ENCODE measurements around the gene SEM1. TPM values are rescaled to one million over a fixed set of nuclear protein-coding genes. Genes with fewer than 3 reads are reported as not detected.

Gene SEM1
- total and polyA plus RNA-seq, 9 of the 15 experiments (the other 6 are each of a cell fraction or from before 2014, with no cell fraction given), result 74.7 to 938 (median 454) TPM

- TF ChIP-seq, protein P1, sequence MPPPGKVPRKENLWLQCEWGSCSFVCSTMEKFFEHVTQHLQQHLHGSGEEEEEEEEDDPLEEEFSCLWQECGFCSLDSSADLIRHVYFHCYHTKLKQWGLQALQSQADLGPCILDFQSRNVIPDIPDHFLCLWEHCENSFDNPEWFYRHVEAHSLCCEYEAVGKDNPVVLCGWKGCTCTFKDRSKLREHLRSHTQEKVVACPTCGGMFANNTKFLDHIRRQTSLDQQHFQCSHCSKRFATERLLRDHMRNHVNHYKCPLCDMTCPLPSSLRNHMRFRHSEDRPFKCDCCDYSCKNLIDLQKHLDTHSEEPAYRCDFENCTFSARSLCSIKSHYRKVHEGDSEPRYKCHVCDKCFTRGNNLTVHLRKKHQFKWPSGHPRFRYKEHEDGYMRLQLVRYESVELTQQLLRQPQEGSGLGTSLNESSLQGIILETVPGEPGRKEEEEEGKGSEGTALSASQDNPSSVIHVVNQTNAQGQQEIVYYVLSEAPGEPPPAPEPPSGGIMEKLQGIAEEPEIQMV (tag; conservative IDR thresholded peaks at IDR 0.05; ENCODE audit: low read depth), result no peak
- no peak for TF ChIP-seq HOXB6 (CRISPR knock-in tag; IDR thresholded peaks at IDR 0.05; ENCODE audit: borderline replicate concordance)
- TF ChIP-seq HIVEP1 (CRISPR knock-in tag; IDR thresholded peaks at IDR 0.05), result no peak
- no peak for TF ChIP-seq ETV6 (IDR thresholded peaks at IDR 0.05; ENCODE audit: borderline replicate concordance in 1 of 2, low read depth in 2 of 2, low read length in 1 of 2)
- TF ChIP-seq ETV6 (CRISPR knock-in tag; IDR thresholded peaks at IDR 0.05; ENCODE audit: borderline replicate concordance), result no peak
Measured at GRCh38 chr7:96667026-96667425, 42.6 kb downstream of the SEM1 start (continued).

DNA sequence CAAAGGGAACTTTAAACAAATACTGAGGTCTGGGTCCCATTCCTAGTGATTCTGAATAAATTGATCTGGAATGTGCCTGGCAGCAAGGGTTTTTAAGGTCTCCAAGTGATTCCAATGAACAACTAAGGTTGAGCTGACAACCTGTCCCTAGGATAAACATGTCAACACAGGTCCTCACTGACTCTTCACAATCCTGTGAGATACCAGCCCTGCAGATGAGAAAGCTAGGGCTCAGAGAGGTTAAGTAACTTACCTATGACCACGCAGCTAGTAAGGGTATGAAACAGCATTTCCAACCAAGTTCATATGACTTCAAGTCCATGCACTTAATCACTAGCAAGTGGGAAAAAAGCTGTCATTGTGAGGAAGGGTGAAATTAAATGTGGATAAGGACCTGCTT, 44.0 kb downstream of the SEM1 start:
- intact Hi-C loops (cut with micrococcal nuclease) (no loop called here), in situ Hi-C loops (cut with MboI) (no loop called here)
- Histone ChIP-seq H3K9me1 (ENCODE audit: control insufficient read depth, insufficient read depth, low read length) (no peaks in the 10 kb centered on the region), H4K20me1 (replicated peaks; ENCODE audit: control insufficient read depth, insufficient read depth, low read length) (no peaks in the 10 kb centered on the region), H3K36me3 (ENCODE audit: control insufficient read depth, insufficient read depth, low read length) (peaks cover 1% of the 10 kb centered on the region; the same call in 1 of the 3 replicates), H3K9ac (ENCODE audit: insufficient read depth in 1 of 2, low read depth in 2 of 2, low read length in 2 of 2) (no peak overlapping the region), H3K27ac (ENCODE audit: extremely low read depth, low read depth, low read length) (no peak overlapping the region), H3K79me2 (ENCODE audit: control insufficient read depth, insufficient read depth, low read length) (no peaks in the 10 kb centered on the region), H2AFZ (ENCODE audit: low read depth, low read length) (no peak overlapping the region), H3K27me3 (ENCODE audit: control insufficient read depth in 2 of 2, insufficient read depth in 2 of 2, low read length in 2 of 2) (no peaks in the 10 kb centered on the region), H3K9me3 (replicated peaks; ENCODE audit: control insufficient read depth, insufficient read depth, low read depth, low read length) (no peaks in the 10 kb centered on the region), H3K4me3 (no peak overlapping the region), H3K4me2 (ENCODE audit: insufficient read depth, low read length) (no peak overlapping the region), H3K4me1 (replicated peaks in 1 of 2; ENCODE audit: control insufficient read depth in 2 of 2, insufficient read depth in 2 of 2, low read length in 2 of 2) (no peaks in the 10 kb centered on the region)
- TF ChIP-seq, protein P2, sequence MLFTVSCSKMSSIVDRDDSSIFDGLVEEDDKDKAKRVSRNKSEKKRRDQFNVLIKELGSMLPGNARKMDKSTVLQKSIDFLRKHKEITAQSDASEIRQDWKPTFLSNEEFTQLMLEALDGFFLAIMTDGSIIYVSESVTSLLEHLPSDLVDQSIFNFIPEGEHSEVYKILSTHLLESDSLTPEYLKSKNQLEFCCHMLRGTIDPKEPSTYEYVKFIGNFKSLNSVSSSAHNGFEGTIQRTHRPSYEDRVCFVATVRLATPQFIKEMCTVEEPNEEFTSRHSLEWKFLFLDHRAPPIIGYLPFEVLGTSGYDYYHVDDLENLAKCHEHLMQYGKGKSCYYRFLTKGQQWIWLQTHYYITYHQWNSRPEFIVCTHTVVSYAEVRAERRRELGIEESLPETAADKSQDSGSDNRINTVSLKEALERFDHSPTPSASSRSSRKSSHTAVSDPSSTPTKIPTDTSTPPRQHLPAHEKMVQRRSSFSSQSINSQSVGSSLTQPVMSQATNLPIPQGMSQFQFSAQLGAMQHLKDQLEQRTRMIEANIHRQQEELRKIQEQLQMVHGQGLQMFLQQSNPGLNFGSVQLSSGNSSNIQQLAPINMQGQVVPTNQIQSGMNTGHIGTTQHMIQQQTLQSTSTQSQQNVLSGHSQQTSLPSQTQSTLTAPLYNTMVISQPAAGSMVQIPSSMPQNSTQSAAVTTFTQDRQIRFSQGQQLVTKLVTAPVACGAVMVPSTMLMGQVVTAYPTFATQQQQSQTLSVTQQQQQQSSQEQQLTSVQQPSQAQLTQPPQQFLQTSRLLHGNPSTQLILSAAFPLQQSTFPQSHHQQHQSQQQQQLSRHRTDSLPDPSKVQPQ (CRISPR knock-in tag; IDR thresholded peaks at IDR 0.05; ENCODE audit: borderline replicate concordance), result no peak
- no peak for TF ChIP-seq MXI1 (IDR thresholded peaks at IDR 0.05; ENCODE audit: low read depth, low read length)
- no peak for TF ChIP-seq MAFK (IDR thresholded peaks at IDR 0.05; ENCODE audit: low read length)
- no peak for TF ChIP-seq TCF7L2 (IDR thresholded peaks at IDR 0.05; ENCODE audit: low read depth, low read length)
- no peak for TF ChIP-seq ZNF24 (IDR thresholded peaks at IDR 0.05)
- TF ChIP-seq, protein P3, sequence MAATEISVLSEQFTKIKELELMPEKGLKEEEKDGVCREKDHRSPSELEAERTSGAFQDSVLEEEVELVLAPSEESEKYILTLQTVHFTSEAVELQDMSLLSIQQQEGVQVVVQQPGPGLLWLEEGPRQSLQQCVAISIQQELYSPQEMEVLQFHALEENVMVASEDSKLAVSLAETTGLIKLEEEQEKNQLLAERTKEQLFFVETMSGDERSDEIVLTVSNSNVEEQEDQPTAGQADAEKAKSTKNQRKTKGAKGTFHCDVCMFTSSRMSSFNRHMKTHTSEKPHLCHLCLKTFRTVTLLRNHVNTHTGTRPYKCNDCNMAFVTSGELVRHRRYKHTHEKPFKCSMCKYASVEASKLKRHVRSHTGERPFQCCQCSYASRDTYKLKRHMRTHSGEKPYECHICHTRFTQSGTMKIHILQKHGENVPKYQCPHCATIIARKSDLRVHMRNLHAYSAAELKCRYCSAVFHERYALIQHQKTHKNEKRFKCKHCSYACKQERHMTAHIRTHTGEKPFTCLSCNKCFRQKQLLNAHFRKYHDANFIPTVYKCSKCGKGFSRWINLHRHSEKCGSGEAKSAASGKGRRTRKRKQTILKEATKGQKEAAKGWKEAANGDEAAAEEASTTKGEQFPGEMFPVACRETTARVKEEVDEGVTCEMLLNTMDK (IDR thresholded peaks at IDR 0.05; ENCODE audit: borderline replicate concordance, insufficient read depth, low read depth, low read length, poor library complexity, severe bottlenecking), result no peak
- ATAC-seq (no peak), FAIRE-seq (no peak), DNase-seq (ENCODE audit: extremely low read depth in 1 of 4, low spot score in 3 of 4) (no peak)
- WGBS (ENCODE audit: insufficient coverage, low coverage, missing lambda C conversion rate), result 23% methylated on average over 1 of the region's 1 CpG
- CTCF ChIA-PET (ENCODE audit: low intra/inter-chr PET ratio), result no interaction called here
- POLR2A ChIA-PET, result interaction anchor here (1.0 kb wide), 1 partner anchor 10 kb away, joined by 3 read pairs; no protein-coding TSS in a partner anchor
- no TSS peak for BruUV-seq (replicated peaks)
